ENCODE measurements around the gene EPHB1. TPM values are rescaled to one million over a fixed set of nuclear protein-coding genes. Genes with fewer than 3 reads are reported as not detected.

EPHB1 gene
- total RNA-seq, 1 donor from 2014 or later, result 16.3 TPM

- Mint-ChIP-seq H3K36me3 (ENCODE audit: unreplicated experiment) (peaks cover 17% of the 10 kb centered on the region), H3K27ac (ENCODE audit: unreplicated experiment) (no peak overlapping the region), H3K27me3 (ENCODE audit: unreplicated experiment) (no peaks in the 10 kb centered on the region), H3K4me1 (ENCODE audit: low read depth, unreplicated experiment) (no peaks in the 10 kb centered on the region), H3K4me3 (ENCODE audit: unreplicated experiment) (no peak overlapping the region), H3K9me3 (ENCODE audit: unreplicated experiment) (peaks cover 10% of the 10 kb centered on the region)
- no peak for DNase-seq
- no peak for TF ChIP-seq CTCF (IDR thresholded peaks at IDR 0.05; ENCODE audit: partially characterized antibody, unreplicated experiment)
Observed at GRCh38 chr3:134847349-134847748, 52.3 kb downstream of the EPHB1 start.

- TF ChIP-seq CTCF (IDR thresholded peaks at IDR 0.05; ENCODE audit: partially characterized antibody, unreplicated experiment), result no peak
- Mint-ChIP-seq H3K9me3 (ENCODE audit: unreplicated experiment) (peaks cover 9% of the 10 kb centered on the region), H3K4me3 (ENCODE audit: unreplicated experiment) (no peak overlapping the region), H3K27me3 (ENCODE audit: unreplicated experiment) (no peaks in the 10 kb centered on the region), H3K4me1 (ENCODE audit: low read depth, unreplicated experiment) (no peaks in the 10 kb centered on the region), H3K27ac (ENCODE audit: unreplicated experiment) (no peak overlapping the region), H3K36me3 (ENCODE audit: unreplicated experiment) (peaks cover 10% of the 10 kb centered on the region)
- no peak for DNase-seq
Observed at GRCh38 chr3:134849561-134849960, 54.5 kb downstream of the EPHB1 start.

- no peak for DNase-seq
- H3K27ac Mint-ChIP-seq (ENCODE audit: unreplicated experiment), result no peak overlapping the region
Observed at GRCh38 chr3:134850761-134851160, 55.7 kb downstream of the EPHB1 start.

GRCh38 chr3:134852132-134852531, 57.1 kb downstream of the EPHB1 start:
- no peak overlapping the region for H3K27ac Mint-ChIP-seq (ENCODE audit: unreplicated experiment)
- peaks cover 5% of the 10 kb centered on the region for H3K9me3 Mint-ChIP-seq (ENCODE audit: unreplicated experiment)
- DNase-seq, result no peak
- H3K27me3 Mint-ChIP-seq (ENCODE audit: unreplicated experiment), result peaks cover 4% of the 10 kb centered on the region
- H3K36me3 Mint-ChIP-seq (ENCODE audit: unreplicated experiment), result peaks cover 10% of the 10 kb centered on the region
- no peak for TF ChIP-seq CTCF (IDR thresholded peaks at IDR 0.05; ENCODE audit: partially characterized antibody, unreplicated experiment)
- no peaks in the 10 kb centered on the region for H3K4me1 Mint-ChIP-seq (ENCODE audit: low read depth, unreplicated experiment)
- no peak overlapping the region for H3K4me3 Mint-ChIP-seq (ENCODE audit: unreplicated experiment)

More at GRCh38 chr3:134850761-134851160, 55.7 kb downstream of the EPHB1 start:
- H3K9me3 Mint-ChIP-seq (ENCODE audit: unreplicated experiment), result peaks cover 5% of the 10 kb centered on the region
- TF ChIP-seq CTCF (IDR thresholded peaks at IDR 0.05; ENCODE audit: partially characterized antibody, unreplicated experiment), result no peak
- H3K4me1 Mint-ChIP-seq (ENCODE audit: low read depth, unreplicated experiment), result no peaks in the 10 kb centered on the region
- peaks cover 1% of the 10 kb centered on the region for H3K27me3 Mint-ChIP-seq (ENCODE audit: unreplicated experiment)
- no peak overlapping the region for H3K4me3 Mint-ChIP-seq (ENCODE audit: unreplicated experiment)
- H3K36me3 Mint-ChIP-seq (ENCODE audit: unreplicated experiment), result peaks cover 10% of the 10 kb centered on the region

- Mint-ChIP-seq H3K4me1 (ENCODE audit: low read depth, unreplicated experiment) (no peaks in the 10 kb centered on the region), H3K9me3 (ENCODE audit: unreplicated experiment) (peaks cover 5% of the 10 kb centered on the region), H3K27ac (ENCODE audit: unreplicated experiment) (no peak overlapping the region), H3K27me3 (ENCODE audit: unreplicated experiment) (peaks cover 4% of the 10 kb centered on the region), H3K36me3 (ENCODE audit: unreplicated experiment) (peaks cover 10% of the 10 kb centered on the region), H3K4me3 (ENCODE audit: unreplicated experiment) (no peak overlapping the region)
- DNase-seq, result no peak
- no peak for TF ChIP-seq CTCF (IDR thresholded peaks at IDR 0.05; ENCODE audit: partially characterized antibody, unreplicated experiment)
Observed at GRCh38 chr3:134852893-134853351, 57.9 kb downstream of the EPHB1 start.

All from glutamatergic neuron (in vitro differentiated cells).